ENCODE data around the gene SOD2.
"Not testable (repeated sequence)": the region's sequence is repeated elsewhere in the genome, so short reads cannot be mapped to it uniquely, and the experiment has no call there.

SOD2 gene

GRCh38 chr6:159693128-159693893, at the start of gene SOD2:
Gene SOD2 (minus strand): TSS chr6:159693241. CDS start chr6:159693167, 74 bp downstream.
- peak; percentile 78 for DNase-seq (ENCODE audit: low read depth)

DNA sequence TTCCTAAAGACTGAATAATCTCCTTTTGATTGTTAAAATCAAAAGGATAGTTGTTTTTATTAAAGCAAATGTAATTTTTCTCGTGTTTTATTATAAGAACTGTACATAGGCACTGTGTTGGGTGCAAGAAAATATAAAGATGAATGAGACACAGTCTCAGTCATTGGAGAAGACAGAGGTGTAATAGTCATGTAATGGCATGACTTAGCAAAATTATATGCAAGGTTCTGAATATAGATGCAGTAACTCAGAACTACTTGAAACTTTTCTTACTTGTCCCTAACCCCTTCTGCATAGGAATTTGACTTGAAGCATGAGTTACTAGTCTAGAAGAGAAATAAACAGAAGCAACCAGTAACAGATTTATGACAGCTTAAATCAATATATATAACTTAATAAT, 49.1 kb upstream of the SOD2 start:
- no peak for DNase-seq (ENCODE audit: low read depth)

DNA sequence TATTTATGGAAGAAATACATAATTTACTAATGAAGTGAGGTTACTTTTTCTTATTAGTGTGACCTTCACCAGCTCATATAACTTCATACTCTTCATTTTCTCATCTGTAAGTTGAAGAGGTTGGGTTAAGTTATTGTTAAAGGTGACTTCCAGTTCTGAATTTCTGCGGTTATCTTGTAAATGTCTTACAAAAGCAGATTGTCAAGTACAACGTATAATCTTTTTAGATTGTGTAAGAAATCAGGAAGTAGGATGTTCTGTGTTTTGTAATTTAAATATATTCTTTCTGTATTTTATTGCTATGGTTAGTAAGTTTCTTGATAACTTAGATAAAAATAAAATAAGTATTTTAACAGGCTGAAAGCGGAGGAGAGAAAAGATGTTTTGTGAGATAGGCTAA, 46.3 kb upstream of the SOD2 start:
- no peak for DNase-seq (ENCODE audit: low read depth)

- DNase-seq (ENCODE audit: low read depth) = no peak
Observed at GRCh38 chr6:159736908-159737307, 43.9 kb upstream of the SOD2 start.

GRCh38 chr6:159733395-159733794, 40.4 kb upstream of the SOD2 start:
- not testable (repeated sequence) for DNase-seq (ENCODE audit: low read depth)

DNA sequence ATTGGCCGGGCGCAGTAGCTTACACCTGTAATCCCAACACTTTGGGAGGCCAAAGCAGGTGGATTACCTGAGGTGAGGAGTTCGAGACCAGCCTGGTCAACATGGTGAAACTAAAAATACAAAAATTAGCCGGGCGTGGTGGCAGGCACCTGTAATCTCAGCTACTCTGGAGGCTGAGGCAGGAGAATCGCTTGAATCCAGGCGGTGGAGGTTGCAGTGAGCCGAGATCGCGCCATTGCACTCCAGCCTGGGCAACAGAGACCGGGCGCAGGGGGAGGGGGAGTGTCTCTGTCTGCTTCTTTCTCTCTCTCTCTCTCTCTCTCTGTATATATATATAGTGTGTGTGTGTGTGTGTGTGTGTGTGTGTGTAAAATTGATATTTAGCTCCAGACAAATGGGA, 39.5 kb upstream of the SOD2 start:
- DNase-seq (ENCODE audit: low read depth) = not testable (repeated sequence)

- DNase-seq (ENCODE audit: low read depth) = no peak
Observed at GRCh38 chr6:159730332-159730676, 37.3 kb upstream of the SOD2 start.

- no peak for DNase-seq (ENCODE audit: low read depth)
Observed at GRCh38 chr6:159729598-159730331, 36.7 kb upstream of the SOD2 start.

DNA sequence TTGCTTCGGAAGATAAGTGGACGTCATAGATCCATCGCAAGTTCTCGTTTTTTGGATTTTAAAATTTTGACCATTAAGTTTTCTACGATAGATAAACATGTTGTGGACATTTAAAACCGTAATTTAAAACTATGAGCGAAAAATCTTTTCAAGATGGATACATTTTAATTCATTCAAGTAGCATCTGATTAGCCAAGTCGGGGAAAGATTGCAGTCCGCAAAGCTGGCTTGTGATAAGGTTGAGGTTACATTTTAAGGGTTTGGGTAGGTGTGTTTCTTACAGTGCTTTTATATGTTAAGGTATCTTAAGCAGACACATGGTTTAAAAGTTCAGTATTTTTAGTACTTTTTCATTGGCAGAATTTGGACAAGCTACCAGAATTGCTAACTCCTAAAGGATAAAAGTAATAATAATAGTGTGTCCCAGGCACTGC, 35.5 kb upstream of the SOD2 start:
- no peak for DNase-seq (ENCODE audit: low read depth)

GRCh38 chr6:159727717-159728445, 34.8 kb upstream of the SOD2 start:
- DNase-seq (ENCODE audit: low read depth) = no peak

GRCh38 chr6:159726918-159727716, 34.1 kb upstream of the SOD2 start, which contains the start of gene WTAP:
Gene WTAP (plus strand): TSS chr6:159727506. CDS start chr6:159736266, 8,760 bp downstream.
- DNase-seq (ENCODE audit: low read depth) = peak; percentile 87

DNA sequence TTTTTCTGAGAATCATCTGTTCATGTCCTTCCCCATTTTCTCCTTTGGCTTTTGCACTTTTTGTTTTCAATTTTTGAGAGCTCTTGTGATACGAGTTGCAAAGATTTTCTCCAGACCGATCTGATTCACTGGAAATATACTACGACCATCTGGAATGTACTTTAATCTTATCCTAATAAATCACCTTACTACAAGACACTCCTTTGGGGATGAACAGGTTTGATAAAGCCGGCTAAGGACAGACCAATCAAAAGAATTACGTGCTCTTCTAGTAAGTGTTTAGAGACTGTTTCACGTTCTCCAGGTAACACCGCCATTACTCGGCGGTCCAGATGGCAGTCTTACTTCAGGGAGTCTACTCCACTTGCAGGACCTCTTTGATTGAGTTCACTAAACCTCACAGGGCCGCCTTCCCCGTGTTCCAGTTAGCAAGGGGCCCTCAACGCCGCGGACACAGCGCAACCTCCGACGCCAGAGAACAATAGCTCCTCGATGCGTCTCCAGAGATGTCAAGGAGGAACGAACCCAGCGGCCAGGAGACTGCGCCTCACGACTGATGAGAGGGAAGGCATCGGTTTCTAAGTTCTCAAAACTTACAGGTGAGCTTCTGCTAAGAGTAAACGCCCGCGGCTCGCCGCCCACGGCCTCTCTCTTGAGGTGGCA, 33.3 kb upstream of the SOD2 start:
- DNase-seq (ENCODE audit: low read depth) = no peak

- DNase-seq (ENCODE audit: low read depth) = not testable (repeated sequence)
Observed at GRCh38 chr6:159725208-159725607, 32.2 kb upstream of the SOD2 start.

GRCh38 chr6:159724778-159725177, 31.7 kb upstream of the SOD2 start:
- no peak for DNase-seq (ENCODE audit: low read depth)

- DNase-seq (ENCODE audit: low read depth) = no peak
Observed at GRCh38 chr6:159723259-159723658, 30.2 kb upstream of the SOD2 start.

- no peak for DNase-seq (ENCODE audit: low read depth)
Observed at GRCh38 chr6:159722655-159723054, 29.6 kb upstream of the SOD2 start.

- not testable (repeated sequence) for DNase-seq (ENCODE audit: low read depth)
Observed at GRCh38 chr6:159721981-159722380, 28.9 kb upstream of the SOD2 start.

DNA sequence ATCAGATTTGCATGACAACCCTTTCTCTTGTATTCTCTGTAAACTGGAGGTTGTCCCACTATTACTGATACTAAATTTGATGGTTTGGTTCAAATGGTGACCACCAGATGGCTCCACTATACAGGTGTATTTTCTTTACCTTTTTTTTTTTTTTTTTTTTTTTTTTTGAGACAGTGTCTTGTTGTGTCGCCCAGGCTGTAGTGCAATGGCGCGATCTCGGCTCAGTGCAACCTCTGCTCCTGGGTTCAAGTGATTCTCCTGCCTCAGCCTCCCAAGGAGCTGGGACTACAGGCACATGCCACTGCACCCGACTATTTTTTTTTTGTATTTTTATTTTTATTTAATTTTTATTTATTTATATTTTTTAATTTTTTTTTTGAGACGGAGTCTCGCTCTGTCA, 27.7 kb upstream of the SOD2 start:
- DNase-seq (ENCODE audit: low read depth) = no peak

DNA sequence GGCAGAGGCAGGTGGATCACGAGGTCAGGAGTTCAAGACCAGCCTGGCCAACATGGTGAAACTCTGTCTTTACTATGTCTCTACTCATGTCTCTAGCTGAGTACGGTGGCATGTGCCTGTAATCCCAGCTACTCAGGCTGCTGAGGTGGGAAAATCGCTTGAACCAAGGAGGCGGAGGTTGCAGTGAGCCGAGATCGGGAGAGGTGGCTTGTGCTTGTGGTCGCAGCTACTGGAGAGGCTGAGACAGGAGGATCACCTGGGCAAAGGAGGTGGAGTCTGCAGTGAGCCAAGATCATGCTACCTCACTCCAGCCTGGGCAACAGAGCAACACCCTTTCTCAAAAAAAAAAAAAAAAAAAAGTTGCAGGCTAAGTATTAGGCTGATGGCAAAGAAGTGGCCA, 26.2 kb upstream of the SOD2 start:
- no peak for DNase-seq (ENCODE audit: low read depth)

DNA sequence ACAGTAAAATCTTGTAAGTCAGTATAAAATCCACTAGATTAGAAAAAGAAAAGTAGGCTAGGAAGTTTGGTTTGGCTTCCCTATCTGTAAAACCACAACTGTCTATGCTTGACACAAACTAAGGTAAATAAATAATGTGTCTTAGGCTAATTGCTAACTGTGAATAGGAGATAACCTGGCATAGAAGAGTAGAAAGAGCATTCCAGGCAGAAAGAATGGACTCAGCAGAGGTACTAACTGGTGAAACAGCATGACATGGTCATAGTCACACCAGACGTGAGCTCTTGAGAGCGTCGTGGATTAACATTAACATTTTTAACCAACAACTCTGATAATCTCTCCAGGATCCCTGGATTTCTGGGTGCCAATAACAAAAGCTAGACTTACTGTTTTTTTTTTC, 25.6 kb upstream of the SOD2 start:
- DNase-seq (ENCODE audit: low read depth) = no peak
